Tibial artery (tissue), 4 donors: Measurements from ENCODE around the gene ASIC2.

Source experiments
- DNase-seq, 2 donors: peaks; one replicate each; pipeline ENCODE4 v3.0.0-alpha.2; 2019
- H3K27ac ChIP-seq, 2 donors: fragments of 200-600 bp; sonication (generic) in 1 of 2; 1 replicate in 1 of 2; 2 replicates in 1 of 2; pipeline ENCODE4 v1.5.1; 2018 to 2019; ENCODE audit warnings: mild to moderate bottlenecking in 1 of 2
- H3K27me3 ChIP-seq, 2 donors: fragments of 200-600 bp; sonication (generic) in 1 of 2; one replicate each; pipeline versions ENCODE4 v1.5.1 to v1.6.0; 2016 to 2019
- H3K36me3 ChIP-seq, 3 donors: fragments of 200-600 bp; sonication (generic) in 2 of 3; one replicate each; pipeline ENCODE4 v1.5.1; 2016 to 2019; ENCODE audit warnings: mild to moderate bottlenecking in 2 of 3
- H3K4me1 ChIP-seq, 4 donors: fragments of 200-600 bp; sonication (generic) in 2 of 4; 1 replicate in 3 of 4; 2 replicates in 1 of 4; pipeline ENCODE4 v1.5.1; 2016 to 2019
- H3K4me3 ChIP-seq, 2 donors: fragments of 200-600 bp; sonication (generic) in 1 of 2; 1 replicate in 1 of 2; 2 replicates in 1 of 2; pipeline ENCODE4 v1.5.1; 2018 to 2019; ENCODE audit warnings: mild to moderate bottlenecking in 2 of 2
- H3K9me3 ChIP-seq, 3 donors: fragments of 200-600 bp; sonication (generic) in 1 of 3; one replicate each; pipeline ENCODE4 v1.5.1; 2016 to 2019
- intact Hi-C: fragments of 100-400 bp; cut with DNase I; formaldehyde crosslinking; loops from one replicate; pipeline ENCODE4 v1.15.0; 2023; ENCODE audit warnings: low total_unique reads
- TF ChIP-seq, protein P1 (sequence below), 2 experiments: fragments of 200-600 bp in 1 of 2; fragments of 450-650 bp in 1 of 2; IDR thresholded peaks; one replicate each; pipeline ENCODE4 v1.5.1; 2017 to 2019; ENCODE audit warnings: antibody characterized with exemption in 2 of 2, mild to moderate bottlenecking in 1 of 2, moderate library complexity in 1 of 2

The ASIC2 gene

DNA sequence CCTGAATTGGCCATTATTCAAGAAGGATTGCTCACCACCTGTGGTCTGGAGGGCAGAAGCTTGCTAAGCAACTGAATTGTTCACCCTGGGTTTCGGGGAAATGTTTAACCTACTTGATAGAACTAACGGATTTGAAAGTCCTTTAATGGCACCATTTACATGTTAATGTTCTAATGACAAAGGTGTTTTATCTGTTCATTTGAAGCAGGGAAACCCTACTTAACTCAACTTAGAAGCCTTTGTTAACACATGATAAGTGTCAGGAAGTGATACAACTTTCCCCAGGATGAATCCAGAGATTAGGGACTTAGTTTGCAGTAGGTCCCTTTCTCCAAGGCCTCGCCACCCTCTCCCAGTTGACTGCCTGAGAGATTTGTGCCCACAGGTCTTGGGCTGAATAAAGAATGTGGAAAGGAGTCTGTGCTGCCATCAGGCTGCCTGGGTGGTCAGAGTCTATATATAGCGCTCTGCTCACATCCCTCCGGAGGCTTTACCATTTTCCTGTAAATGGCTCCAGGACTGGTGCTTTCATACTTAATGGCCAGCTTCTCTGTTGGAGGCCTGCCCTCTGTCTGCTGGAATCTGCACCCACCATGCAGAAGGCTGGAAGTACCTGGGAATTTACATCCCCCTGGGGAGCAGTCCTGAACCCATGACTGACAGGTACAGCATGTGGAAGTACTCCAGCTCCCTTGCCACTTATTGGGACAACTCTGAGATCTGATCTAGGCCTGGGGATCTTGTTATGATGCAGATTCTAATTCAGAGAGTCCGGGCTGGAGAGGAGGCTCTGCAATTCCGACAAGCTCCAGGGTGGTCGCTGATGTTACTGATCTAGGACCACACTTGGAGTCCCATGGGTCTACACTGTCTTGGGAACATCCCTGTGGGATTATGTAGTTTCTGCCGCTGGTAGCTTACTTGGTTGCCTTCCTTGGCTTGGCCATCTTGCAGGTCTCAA, 99.9 kb downstream of the ASIC2 start:
- intact Hi-C loops, result no loop called here

DNA sequence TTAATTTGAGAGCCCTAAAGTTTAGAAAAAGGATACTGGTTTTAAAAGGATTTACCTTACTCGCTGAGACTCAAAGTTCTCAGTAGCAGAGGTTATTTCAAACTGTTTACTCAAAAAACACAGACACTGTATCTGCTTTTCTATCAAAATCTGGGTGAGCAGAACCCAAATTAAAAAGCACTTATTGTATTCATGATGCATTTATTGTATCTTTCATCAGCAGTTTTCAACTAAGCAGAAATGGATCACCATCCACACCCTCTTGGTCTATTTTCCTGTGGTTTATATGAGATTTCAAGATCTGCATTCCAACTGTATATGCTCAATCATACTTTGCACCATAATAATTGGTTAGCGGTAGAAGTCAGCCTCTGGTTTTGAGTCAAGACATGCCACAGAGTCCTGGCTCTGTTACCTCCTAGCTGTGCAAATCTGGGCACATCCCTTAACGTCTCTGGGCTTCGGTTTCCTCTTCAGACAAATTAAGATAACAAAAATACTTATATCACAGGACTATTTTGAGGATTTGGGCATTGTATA, 109.5 kb downstream of the ASIC2 start:
- no peaks in the 10 kb centered on the region for H3K9me3 ChIP-seq
- H3K27ac ChIP-seq, result no peak overlapping the region
- no peak overlapping the region for H3K4me3 ChIP-seq
- no peaks in the 10 kb centered on the region for H3K27me3 ChIP-seq
- H3K4me1 ChIP-seq, result no peaks in the 10 kb centered on the region
- no peak for DNase-seq
- intact Hi-C loops, result no loop called here
- H3K36me3 ChIP-seq, result no peaks in the 10 kb centered on the region
- TF ChIP-seq, protein P1, sequence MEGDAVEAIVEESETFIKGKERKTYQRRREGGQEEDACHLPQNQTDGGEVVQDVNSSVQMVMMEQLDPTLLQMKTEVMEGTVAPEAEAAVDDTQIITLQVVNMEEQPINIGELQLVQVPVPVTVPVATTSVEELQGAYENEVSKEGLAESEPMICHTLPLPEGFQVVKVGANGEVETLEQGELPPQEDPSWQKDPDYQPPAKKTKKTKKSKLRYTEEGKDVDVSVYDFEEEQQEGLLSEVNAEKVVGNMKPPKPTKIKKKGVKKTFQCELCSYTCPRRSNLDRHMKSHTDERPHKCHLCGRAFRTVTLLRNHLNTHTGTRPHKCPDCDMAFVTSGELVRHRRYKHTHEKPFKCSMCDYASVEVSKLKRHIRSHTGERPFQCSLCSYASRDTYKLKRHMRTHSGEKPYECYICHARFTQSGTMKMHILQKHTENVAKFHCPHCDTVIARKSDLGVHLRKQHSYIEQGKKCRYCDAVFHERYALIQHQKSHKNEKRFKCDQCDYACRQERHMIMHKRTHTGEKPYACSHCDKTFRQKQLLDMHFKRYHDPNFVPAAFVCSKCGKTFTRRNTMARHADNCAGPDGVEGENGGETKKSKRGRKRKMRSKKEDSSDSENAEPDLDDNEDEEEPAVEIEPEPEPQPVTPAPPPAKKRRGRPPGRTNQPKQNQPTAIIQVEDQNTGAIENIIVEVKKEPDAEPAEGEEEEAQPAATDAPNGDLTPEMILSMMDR (IDR thresholded peaks at IDR 0.05), result no peak

More for the DNA sequence above, 99.9 kb downstream of the ASIC2 start:
- H3K27ac ChIP-seq, result no peak overlapping the region
- no peak overlapping the region for H3K4me3 ChIP-seq
- peaks cover 0 to 3% of the 10 kb centered on the region in 2 donors for H3K27me3 ChIP-seq
- no peaks in the 10 kb centered on the region for H3K4me1 ChIP-seq
- TF ChIP-seq, protein P1 (IDR thresholded peaks at IDR 0.05), result no peak
- DNase-seq, result no peak
- no peaks in the 10 kb centered on the region for H3K36me3 ChIP-seq
- no peaks in the 10 kb centered on the region for H3K9me3 ChIP-seq

DNA sequence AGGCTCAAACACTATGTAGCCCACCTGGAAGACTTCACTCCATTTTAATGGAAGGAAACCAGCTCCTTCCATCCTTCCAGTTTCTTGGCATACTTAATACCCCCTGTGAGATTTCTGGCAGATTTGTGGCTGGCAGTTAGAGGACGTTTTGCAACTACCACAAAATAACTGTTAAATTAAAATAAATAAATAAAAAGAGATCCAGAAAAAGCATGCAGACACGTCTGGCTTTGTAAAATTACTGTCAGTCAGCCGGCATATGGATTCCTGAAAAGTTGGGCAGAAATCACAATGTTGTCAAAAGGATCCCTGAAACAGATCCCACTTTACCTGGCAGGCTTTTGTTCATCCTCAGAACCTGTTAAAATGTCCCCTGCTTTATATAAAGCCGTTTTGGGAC, 113.9 kb downstream of the ASIC2 start:
- peaks cover 0 to 7% (median 0%) of the 10 kb centered on the region in 4 donors for H3K4me1 ChIP-seq
- no peak for DNase-seq
- no peak overlapping the region for H3K4me3 ChIP-seq
- H3K27ac ChIP-seq, result no peak overlapping the region
- H3K36me3 ChIP-seq, result no peaks in the 10 kb centered on the region
- no peaks in the 10 kb centered on the region for H3K9me3 ChIP-seq
- intact Hi-C loops, result no loop called here
- H3K27me3 ChIP-seq, result peaks cover 0 to 11% of the 10 kb centered on the region in 2 donors
- TF ChIP-seq, protein P1 (IDR thresholded peaks at IDR 0.05), result no peak

DNA sequence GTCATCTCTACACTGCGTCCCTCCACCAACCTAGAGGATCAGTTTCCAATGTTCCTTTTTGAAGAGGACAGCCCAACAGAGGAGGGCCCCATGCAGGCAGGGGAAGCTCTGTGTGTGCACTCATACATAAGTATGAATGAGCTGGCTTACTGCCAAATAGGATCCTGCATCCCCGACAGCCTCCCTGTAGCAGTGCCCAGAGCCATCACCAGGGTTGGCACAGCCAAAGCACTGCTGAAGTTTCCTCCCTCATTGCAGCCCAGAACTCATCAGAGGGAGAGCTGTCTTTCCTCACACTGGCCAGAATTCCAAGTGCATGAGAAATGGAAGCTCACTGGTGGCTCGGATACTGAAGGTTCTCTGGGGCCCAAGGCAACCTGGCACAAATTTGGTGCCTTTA, 114.4 kb downstream of the ASIC2 start:
- no peak overlapping the region for H3K27ac ChIP-seq
- intact Hi-C loops, result no loop called here
- TF ChIP-seq, protein P1 (IDR thresholded peaks at IDR 0.05), result no peak

DNA sequence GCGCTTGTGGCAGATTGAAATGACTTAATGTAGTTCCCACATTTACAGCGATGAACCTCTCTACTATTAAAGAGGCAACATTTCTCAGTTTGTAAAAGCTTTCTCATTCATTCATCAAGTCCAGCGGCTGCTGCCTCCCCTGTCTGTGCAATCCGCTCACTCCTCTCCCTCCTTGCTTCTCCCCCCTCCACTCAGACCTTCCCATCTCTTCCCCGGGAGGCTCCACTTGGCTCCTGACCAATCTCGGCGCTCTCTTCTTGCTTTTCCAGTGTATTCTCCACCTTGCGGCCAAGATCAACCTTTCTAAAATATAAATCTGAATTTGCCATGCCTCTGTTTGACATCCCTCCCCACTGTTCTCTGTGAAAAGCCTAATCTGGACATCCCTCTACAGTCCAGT, 117.5 kb downstream of the ASIC2 start:
- no peak for DNase-seq
- H3K4me1 ChIP-seq, result peaks cover 0 to 7% (median 0%) of the 10 kb centered on the region in 4 donors
- intact Hi-C loops, result no loop called here
- no peak overlapping the region for H3K27ac ChIP-seq
- peaks cover 0 to 11% of the 10 kb centered on the region in 2 donors for H3K27me3 ChIP-seq
- H3K9me3 ChIP-seq, result no peaks in the 10 kb centered on the region
- TF ChIP-seq, protein P1 (IDR thresholded peaks at IDR 0.05), result no peak
- H3K36me3 ChIP-seq, result no peaks in the 10 kb centered on the region
- H3K4me3 ChIP-seq, result no peak overlapping the region

More for the DNA sequence above, 114.4 kb downstream of the ASIC2 start:
- peaks cover 0 to 7% (median 0%) of the 10 kb centered on the region in 4 donors for H3K4me1 ChIP-seq
- DNase-seq, result no peak
- H3K4me3 ChIP-seq, result no peak overlapping the region
- no peaks in the 10 kb centered on the region for H3K36me3 ChIP-seq
- H3K27me3 ChIP-seq, result peaks cover 0 to 11% of the 10 kb centered on the region in 2 donors
- no peaks in the 10 kb centered on the region for H3K9me3 ChIP-seq
